ENCODE measurements around the gene ZNF318.

- TF ChIP-seq CTCF (IDR thresholded peaks at IDR 0.05): no peak
- TF ChIP-seq POLR2A (IDR thresholded peaks at IDR 0.05): no peak
These were observed 22.1 kb upstream of the ZNF318 start for GRCh38 chr6:43391440-43392031.

All from ovary (tissue), 3 donors.